HG03378 (cell line): ENCODE measurements around the gene GPR37.

Experiments used
- ATAC-seq: cut with Tn5 transposase; IDR thresholded peaks from one replicate; pipeline ENCODE4 v1.9.1; 2021; ENCODE audit warnings: mild to moderate bottlenecking, moderate library complexity; ENCODE audit not compliant: unreplicated experiment

Gene GPR37, protein sequence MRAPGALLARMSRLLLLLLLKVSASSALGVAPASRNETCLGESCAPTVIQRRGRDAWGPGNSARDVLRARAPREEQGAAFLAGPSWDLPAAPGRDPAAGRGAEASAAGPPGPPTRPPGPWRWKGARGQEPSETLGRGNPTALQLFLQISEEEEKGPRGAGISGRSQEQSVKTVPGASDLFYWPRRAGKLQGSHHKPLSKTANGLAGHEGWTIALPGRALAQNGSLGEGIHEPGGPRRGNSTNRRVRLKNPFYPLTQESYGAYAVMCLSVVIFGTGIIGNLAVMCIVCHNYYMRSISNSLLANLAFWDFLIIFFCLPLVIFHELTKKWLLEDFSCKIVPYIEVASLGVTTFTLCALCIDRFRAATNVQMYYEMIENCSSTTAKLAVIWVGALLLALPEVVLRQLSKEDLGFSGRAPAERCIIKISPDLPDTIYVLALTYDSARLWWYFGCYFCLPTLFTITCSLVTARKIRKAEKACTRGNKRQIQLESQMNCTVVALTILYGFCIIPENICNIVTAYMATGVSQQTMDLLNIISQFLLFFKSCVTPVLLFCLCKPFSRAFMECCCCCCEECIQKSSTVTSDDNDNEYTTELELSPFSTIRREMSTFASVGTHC

DNA sequence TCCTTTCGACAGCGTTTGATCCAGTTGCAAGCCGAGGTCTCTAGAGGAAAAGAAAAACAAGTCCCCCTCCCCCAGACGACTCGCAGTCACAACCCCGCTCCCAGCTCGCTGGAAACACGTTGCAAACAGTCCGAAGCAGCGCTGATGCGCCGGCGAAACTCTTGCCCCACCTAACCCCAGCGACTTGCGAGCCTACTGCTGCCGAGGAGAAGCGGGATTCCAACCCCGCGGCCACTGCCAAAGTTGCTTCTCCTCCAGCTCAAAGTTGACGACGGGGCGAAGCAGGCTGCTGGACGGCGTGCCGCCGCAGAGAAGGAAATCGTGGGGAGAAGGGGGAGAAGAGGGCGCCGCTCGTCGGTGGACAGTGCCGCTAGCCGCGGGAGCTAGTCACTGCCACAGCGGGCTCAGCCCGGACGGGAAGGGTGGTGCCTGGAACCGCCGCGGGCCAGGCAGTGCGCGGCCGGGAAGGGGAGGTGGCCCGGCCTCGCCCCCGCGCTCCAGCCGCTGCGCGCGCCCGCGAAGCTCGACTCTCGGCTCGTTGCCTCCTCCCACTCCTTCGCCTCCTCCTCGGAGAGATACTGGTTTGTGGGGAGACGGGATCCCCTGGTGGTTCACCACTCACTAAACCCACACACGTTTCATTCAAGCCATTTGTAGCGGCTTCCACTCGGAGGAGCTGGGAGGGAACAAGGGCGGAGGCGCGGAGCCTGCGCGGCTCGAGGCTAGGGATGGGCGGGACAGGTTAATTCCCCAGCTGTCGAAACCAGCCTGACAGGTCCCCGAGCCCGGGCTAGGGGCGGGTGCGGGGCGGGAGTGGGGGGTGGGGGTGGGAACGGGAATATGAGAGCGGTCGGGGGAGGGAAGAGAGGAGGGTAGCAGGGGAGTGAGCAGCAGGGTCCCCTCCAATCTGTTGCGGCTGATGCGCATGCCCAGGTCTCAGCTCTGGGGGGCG is at the start of gene GPR37:
Gene GPR37, minus strand, starts transcription at position 392 of the 952 bp plus-strand sequence. CDS start 816 bp downstream, outside the sequence.
- peak; percentile 77 for ATAC-seq

DNA sequence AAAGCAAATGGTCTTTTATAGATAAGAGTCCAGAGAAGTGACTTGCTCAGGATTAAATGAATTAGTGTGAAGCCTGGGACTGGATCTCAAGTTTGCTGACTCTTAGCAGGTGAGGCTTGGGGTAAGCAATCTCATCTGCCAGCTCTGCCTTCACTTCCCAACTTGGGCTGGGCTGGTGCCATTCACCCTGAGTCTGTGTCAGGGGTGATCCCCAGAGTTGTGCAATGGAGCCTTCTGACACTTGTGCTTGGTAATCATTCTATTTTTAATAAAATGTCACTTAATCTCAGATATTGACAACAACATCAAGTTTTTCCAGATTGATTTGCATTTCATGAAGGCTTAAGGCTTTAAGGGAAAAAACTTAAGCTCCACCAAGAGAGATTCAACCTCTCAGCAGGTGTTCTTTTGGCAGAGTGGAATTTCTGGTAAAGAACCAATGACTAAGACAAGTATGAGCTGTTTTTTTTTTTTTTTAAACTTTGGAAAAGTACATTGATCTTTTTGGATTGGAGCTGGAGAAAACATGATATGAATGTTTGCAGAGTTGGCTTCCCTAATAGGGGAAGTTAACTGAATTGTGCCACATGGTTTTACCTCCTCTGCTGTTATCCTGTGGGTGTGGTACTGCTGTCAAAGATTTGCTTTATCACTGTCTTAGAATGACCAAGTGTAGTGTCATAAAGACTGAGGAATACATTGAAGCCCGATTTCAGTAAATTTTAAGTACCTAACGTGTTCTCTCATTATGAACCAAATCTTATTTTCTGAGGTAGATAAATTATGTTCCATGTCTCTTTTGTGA is 48.6 kb upstream of the GPR37 start:
- ATAC-seq, result no peak

DNA sequence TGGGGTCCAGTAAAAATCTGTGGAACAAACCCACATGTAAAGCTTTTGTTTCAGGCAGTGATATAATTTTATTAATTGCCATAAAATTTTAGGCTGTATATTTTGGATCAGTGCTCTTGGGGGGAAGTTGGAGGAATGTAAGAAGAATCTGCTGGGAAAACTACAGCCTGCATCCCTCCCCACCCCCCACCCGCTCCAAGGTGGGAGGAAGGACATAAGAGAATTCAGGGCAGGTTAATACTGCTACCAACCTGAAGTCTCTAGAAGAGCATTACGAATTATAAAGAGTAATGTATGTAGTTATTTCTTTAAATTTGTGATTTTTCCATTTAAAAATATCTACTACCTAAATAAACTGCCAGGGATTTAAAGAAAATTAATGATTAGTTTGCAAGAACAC is 47.2 kb upstream of the GPR37 start:
- ATAC-seq, result no peak

DNA sequence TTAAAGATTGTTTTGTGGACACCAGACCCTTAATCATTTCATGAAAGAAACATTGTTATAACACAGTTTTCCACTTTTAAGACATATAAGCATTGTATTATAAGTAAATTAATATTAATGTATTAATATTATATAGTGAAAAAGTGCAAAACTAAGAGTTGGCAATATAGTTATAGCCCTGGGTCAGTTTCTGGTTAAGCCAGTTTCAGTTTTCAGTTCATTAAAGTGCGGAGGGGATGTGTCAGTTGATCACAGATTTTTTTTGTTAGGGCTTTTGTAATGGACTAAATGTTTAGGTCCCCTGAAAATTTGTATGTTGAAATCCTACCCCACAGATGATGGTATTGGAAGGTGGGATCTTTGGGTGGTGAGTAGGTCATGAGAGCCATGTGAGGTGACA is 45.7 kb upstream of the GPR37 start:
- no peak for ATAC-seq

DNA sequence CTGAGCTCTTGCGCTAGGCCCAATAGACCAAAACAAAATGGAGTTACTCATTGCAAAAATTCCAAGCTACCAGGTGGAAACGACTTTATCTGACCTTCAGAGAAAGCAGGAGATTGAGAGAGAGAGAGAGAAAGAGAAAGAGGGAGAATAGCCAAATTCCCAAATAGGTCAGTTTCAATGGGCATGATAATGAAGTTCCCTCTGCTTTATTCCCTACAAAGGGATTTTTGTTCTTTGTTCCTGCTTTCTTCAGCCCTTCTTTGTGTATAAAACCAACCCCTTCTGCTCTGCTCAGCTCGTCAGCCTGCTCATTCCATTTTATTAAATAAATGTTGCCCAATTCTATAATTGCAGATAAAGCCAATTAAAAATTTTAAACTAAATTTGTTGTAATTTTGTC is 45.0 kb upstream of the GPR37 start:
- no peak for ATAC-seq

DNA sequence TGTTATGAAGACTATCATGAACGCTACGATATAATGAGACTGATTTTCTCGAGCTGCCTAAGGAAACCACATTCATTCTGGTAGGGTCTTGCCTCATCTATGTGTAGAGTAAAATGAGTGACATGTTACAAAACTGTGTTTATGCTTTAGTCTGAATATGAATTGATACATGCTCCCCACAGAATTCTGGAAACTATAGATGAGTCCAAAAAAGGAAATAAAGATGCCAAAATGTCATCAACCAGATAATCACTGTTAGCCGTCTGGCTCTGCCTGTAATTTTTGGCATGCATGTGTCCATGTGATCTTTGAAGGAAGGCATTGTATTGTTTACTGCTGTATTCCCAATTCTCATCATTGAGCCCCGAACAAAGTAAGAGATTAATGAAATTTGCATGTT is 42.6 kb upstream of the GPR37 start:
- ATAC-seq, result no peak

DNA sequence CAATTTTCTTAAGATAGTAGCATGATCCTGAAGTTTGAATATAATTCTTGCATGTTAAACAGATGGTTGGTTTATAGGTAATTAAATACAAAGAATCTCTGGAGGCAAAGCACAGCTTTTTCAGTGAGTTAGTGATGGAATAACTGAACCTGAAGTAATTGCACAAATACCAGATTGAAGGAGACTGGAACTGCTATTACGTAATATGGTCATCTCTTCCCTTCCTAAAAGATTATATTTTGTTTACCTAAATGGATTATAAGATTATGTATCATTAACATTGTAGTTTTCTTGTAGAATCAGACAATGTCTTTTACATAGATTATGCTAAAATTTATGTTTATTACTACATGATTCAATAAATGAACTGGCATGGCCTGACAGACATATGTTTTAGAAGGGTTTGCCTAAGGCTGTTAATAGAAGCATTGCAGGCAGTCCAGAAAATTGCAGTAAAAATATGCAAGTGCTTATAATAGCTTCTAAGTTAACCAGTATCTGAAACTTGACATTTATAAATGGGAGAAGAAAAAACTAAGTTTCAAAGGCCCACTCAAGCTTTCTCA is 35.8 kb upstream of the GPR37 start:
- no peak for ATAC-seq

DNA sequence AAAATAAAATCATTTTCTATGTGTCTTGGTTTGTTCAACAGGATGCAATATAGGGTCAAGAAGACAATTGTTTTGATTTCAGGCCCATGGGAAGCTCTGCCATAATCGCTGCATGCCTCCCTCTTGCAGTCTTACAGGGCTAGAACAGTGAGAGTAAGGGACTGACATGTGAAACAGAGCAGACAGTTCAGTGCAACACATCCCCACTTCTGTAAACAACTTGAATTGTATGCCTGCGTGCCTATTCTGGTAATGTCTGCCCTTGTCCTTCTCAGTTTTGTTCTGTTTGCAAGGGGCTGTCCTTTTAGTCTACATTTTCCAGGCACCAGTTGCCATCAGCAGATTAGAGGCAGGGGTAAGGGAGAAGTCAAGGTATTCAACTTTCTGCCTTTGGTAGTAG is 34.8 kb upstream of the GPR37 start:
- no peak for ATAC-seq

DNA sequence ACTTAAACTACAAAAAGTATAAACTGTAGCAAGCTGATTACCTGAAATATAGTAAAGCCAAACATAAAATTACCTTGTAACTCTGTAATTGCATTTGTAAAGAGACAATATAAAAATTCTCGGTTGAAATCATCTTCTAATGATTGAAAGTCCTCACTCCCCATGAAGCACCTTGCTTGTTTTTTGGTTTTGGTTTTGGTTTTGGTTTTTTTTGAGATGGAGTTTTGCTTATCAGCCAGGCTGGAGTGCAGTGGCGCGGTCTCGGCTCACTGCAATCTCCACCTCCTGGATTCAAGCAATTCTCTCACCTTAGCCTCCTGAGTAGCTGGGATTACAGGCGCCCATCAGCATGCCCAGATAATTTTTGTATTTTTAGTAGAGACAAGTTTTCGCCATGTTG is 33.9 kb upstream of the GPR37 start:
- no peak for ATAC-seq

DNA sequence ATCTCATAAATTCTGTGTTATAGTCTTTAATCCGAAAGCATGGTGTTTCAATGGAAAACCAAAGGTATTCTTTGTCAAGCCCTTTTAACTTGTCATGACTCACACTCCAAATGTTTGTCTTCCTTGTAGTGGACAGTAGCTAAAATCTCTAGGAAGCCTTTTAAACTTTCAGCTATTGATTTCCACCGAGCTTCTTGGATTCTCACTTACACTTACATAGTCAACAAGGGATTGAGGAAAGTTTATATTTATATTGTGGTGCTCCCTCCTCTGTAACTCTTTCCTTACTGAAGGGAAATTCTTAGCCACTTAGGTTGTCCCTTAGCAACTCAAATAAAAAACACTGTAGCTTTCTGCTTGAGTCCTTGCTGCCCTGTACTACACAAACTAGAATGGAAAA is 31.2 kb upstream of the GPR37 start:
- ATAC-seq, result no peak

DNA sequence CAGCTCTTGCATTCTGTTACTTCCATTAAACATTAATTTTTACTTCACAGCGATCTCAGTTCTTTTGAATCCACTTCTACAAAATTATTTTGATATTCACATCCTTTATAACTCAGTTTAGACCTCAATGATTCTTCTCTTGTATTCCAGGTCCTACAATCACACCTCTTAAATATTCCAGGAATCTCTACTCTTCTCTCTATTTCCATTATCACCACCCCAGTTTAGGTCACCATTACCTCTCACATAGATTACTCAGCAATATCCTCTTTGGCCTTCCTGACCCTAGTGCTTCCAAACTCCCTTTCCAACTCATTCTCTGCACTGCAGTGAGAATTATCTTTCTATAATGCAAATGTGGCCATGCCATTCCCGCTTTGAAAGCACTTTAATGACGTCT is 27.1 kb upstream of the GPR37 start:
- ATAC-seq, result no peak

DNA sequence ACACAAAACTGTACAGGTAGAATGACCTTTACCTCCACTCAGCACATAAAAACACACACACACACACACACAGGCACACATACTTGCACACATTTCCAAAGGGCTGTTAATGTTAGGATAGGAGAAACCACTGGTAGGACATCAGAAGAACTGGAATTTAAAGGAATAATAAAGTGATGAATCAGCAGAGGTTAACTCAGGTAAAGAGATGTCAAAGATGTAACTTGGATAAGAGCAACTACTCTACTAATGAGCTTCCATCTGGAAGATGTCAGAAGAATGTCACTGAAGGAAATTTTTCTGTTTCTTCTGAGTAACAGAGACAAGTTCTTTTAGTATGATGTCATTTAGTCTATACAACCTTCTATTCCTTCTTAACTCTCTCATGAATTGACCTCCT is 26.4 kb upstream of the GPR37 start:
- no peak for ATAC-seq

DNA sequence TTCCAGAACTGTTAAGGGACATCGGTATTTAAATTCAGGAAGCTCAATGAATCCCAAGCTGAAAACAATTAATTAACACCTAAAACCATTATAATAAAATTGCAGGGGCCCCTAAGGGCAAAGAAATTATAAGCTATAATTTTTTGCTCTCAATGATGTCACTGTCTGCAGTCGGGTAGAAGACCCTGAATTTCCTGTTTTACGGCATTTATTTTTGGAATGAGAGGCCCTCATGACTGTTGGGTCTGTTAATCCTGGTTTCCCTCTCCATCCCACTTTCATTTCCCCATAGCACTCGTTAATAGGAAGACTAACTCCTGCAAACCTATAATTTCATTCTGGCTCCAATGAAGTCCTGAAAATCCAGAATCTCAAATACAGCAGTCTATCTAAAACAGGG is 25.8 kb upstream of the GPR37 start:
- no peak for ATAC-seq

DNA sequence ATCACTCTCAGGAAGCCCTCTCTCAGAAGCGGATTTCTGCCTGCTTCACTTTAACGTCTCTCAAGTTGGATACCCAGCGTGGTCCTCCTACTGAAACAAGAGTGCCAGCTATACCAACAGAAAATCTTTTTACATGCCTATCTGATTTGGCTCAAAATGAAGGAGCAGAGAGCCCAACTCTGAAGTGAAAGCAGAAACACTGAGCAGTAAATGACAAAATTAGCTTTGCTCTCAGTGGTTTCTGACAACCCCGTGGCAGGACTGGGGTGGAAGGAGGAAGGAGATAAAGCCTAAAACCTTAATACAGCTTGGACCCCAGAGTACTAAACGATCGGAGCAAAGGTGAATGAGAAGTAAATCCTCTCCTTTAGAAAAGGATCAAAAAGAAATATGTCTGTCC is 25.1 kb upstream of the GPR37 start:
- no peak for ATAC-seq

DNA sequence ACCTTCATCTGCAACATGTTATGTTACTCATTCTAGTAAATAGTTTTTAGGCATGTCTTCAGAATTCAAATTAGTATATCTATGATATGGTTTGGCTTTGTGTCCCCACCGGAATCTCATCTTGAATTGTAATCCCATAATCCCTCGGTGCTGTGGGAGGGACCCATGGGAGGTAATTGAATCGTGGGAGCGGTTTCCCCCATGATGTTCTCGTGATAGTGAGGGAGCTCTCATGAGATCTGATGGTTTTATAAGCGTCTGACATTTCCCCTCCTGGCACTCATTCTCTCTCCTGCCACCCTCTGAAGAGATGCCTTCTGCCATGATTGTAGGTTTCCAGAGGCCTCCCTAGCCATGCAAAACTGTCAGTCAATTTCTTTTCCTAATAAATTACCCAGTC is 20.4 kb upstream of the GPR37 start:
- no peak for ATAC-seq

DNA sequence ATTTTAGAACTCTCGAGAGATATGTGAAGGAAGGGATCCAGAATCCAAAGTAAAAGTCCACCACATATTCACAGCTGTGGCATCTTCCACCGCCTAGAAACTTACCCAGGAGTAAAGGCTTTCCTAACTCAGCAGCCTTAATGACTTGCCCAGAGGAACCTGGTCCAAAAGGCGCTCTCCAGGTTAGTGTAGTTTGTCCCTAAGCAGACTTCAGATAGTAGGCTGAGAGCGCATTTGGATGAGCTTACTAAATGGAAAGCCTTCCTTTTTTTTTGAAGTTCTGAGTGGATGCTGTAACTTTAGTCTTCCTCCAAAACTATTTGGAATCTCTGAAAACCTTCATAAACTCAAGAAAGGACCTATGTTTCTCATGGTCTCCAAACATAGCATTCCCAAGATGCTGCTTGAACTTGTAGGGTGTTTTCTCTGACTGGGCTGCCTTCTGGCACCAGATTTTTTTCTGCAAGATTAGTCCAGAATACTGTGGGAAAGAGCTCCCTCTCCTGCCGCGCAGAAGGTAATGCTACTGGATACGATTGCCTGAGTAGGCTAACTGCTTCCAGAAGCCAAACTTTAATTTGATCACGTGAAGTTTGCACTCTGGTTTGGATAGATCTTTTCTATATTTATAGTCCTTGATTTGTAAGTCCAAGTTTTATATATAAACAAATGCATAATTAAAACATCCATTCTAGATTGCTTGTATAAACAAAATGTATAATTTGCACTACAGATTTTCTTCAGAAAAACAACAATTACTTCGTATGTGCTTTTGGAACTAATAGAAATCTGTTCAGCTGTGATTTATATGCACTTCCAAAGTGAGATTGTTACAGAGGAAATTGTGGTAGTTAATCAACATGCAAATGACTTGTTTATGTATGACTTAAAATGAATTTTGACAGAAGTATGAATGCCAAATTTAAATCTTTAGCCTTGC is 19.6 kb upstream of the GPR37 start:
- peak; percentile 89 for ATAC-seq

DNA sequence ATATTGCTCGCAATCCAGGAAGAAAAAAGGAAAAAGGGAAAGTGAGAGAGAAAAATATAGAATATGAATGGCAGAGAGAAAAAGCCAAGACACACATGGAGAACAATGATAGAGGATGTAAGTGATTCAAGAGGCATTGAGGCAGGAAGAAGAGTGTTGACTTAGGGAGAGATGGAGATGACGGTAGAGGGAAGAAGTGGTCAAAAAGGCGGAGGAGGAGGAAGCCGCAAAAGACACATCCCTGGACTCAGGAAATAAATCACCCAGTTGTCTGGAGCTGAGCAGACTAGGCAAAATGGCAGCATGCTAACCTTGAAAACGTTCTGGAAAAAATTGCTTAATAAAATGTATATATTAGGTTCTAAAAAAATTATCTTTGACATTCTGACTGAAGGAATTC is 17.7 kb upstream of the GPR37 start:
- ATAC-seq, result no peak

DNA sequence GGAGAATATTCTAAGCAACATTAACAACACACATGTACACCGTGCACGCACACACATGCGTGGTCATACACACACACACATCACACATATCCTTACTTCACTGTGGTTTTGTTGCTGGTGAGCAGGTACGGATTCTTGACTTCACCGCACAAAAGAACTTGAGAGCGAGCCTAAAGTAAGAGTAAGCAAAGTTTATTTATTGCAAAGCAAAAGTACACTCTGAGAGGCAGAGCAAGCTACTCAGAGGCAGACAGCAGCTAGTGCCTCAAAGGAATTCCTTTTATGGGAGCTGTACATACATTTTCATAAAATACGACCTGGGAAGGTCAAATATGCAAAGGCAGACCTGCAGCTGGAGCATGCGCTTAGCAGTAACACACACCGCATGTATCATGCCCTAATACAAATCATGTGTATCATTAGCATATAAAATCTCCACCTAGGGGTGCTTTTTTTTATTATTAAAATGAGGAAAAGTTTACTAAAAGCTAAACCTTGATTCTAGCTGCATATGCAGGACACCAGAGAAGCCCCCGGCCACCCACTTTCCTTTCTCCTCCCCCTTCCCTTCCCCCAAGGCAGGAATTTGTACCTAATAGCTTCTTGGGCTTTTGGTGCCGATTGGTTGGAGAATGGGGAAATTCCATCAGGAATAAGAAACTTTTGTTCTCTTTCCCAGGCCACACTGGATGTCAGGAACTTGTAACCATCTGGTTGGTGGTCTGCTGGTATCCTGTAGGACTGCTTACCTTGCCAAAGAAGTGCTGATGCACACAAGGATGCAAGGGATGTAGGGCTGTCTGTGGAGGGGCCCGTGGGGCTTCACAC is 16.5 kb upstream of the GPR37 start:
- ATAC-seq, result no peak
